Eye (tissue), 1 donor: ENCODE measurements around the gene GIPR.
A peak's percentile ranks its signal among the peaks of the same experiment; 100 is the strongest.
"Not testable (repeated sequence)": the region's sequence is repeated elsewhere in the genome, so short reads cannot be mapped to it uniquely, and the experiment has no call there.

ENCODE experiments used
- DNase-seq: peaks from one replicate; pipeline ENCODE4 v3.0.0-alpha.2; 2015

Gene GIPR

GRCh38 chr19:45645631-45646344 is 22.2 kb upstream of the GIPR start:
- peak; percentile 97 for DNase-seq

GRCh38 chr19:45646345-45646698 is 21.7 kb upstream of the GIPR start:
- no peak for DNase-seq

- DNase-seq = no peak
Observed at GRCh38 chr19:45650722-45651121, 17.3 kb upstream of the GIPR start.

GRCh38 chr19:45653634-45654033 is 14.4 kb upstream of the GIPR start:
- no peak for DNase-seq

GRCh38 chr19:45655073-45655472 is 12.9 kb upstream of the GIPR start:
- no peak for DNase-seq

- DNase-seq = peak; percentile 56
Observed at GRCh38 chr19:45657520-45658167, 10.4 kb upstream of the GIPR start.

GRCh38 chr19:45659096-45659729 is 8.8 kb upstream of the GIPR start:
- DNase-seq = no peak

- no peak for DNase-seq
Observed at GRCh38 chr19:45660636-45661035, 7.4 kb upstream of the GIPR start.

GRCh38 chr19:45663800-45664199 is 4.2 kb upstream of the GIPR start:
- no peak for DNase-seq

- DNase-seq = no peak
Observed at GRCh38 chr19:45664575-45664974, 3.4 kb upstream of the GIPR start.

GRCh38 chr19:45668342-45668871 is 386 bp downstream of the GIPR start:
- DNase-seq = no peak

GRCh38 chr19:45670670-45671453 is 2.8 kb downstream of the GIPR start:
- DNase-seq = peak; percentile 68

GRCh38 chr19:45674946-45675345 is 6.9 kb downstream of the GIPR start:
- DNase-seq = no peak

- DNase-seq = no peak
Observed at GRCh38 chr19:45676851-45677263, 8.8 kb downstream of the GIPR start.

- peak; percentile 86 for DNase-seq
Observed at GRCh38 chr19:45677351-45678230, 9.6 kb downstream of the GIPR start.

- DNase-seq = peak; percentile 88
Observed at GRCh38 chr19:45681391-45682015, 13.5 kb downstream of the GIPR start.

GRCh38 chr19:45682117-45682516 is 14.1 kb downstream of the GIPR start:
- DNase-seq = no peak

GRCh38 chr19:45682908-45683307 is 14.9 kb downstream of the GIPR start:
- no peak for DNase-seq

GRCh38 chr19:45685045-45685444 is 17.0 kb downstream of the GIPR start:
- not testable (repeated sequence) for DNase-seq

GRCh38 chr19:45687599-45687998 is 19.6 kb downstream of the GIPR start:
- no peak for DNase-seq

GRCh38 chr19:45691516-45692186 is 23.6 kb downstream of the GIPR start, which contains the start of gene SNRPD2:
SNRPD2 (minus strand) TSS chr19:45691953; CDS start chr19:45691888, 65 bp downstream.
- DNase-seq = peak; percentile 99
